ENCODE results near the gene ZPR1. TPM values are rescaled to one million over a fixed set of nuclear protein-coding genes. Genes with fewer than 3 reads are reported as not detected.

Gene ZPR1
- total and polyA plus RNA-seq, 2 of the 4 experiments (the other 2 are of a cell fraction) = 40.8 to 52.0 TPM

GRCh38 chr11:116793772-116794097 is 5.9 kb upstream of the ZPR1 start:
- Histone ChIP-seq H2AK5ac (ENCODE audit: low read depth, low read length) (no peak overlapping the region; the same call in 1 of the 2 replicates), H4K20me1 (ENCODE audit: insufficient read depth, low read length) (no peaks in the 10 kb centered on the region), H3K4ac (ENCODE audit: low read depth, low read length) (no peak overlapping the region), H4K5ac (ENCODE audit: low read depth, low read length) (peak overlapping the region; percentile 9; the same call in 1 of the 2 replicates), H3K56ac (ENCODE audit: extremely low read depth, insufficient read depth, low read length) (no peak overlapping the region), H3K14ac (replicated peaks; ENCODE audit: low read depth, low read length) (no peak overlapping the region), H3K79me1 (ENCODE audit: low read depth in 1 of 2, low read length in 2 of 2) (peaks cover 0 to under 1% of the 10 kb centered on the region in 2 experiments; a peak in 1 of 4 replicates), H3K4me1 (ENCODE audit: control insufficient read depth, insufficient read depth, low read length) (peaks cover 2% of the 10 kb centered on the region), H3K9me3 (ENCODE audit: control insufficient read depth, insufficient read depth, low read length) (no peaks in the 10 kb centered on the region), H2BK120ac (ENCODE audit: low read depth, low read length) (no peak overlapping the region), H3K18ac (ENCODE audit: low read depth, low read length) (no peak overlapping the region), H3K4me3 (ENCODE audit: insufficient read depth, low read depth, low read length) (no peak overlapping the region), H3K23ac (ENCODE audit: low read depth, low read length) (no peak overlapping the region), H2AK9ac (replicated peaks; ENCODE audit: low read depth, low read length, poor library complexity) (no peak overlapping the region), H3K36me3 (ENCODE audit: control insufficient read depth, insufficient read depth, low read length) (no peaks in the 10 kb centered on the region), H3K9me1 (ENCODE audit: insufficient read depth, low read length) (peaks cover 3% of the 10 kb centered on the region), H2BK5ac (ENCODE audit: low read depth, low read length, poor library complexity, severe bottlenecking) (no peak overlapping the region), H3K4me2 (ENCODE audit: low read depth, low read length) (no peak overlapping the region), H2BK15ac (ENCODE audit: low read depth, low read length) (no peak overlapping the region; the same call in 2 of the 3 replicates), H4K8ac (ENCODE audit: low read depth in 2 of 2, low read length in 2 of 2) (peak overlapping the region in 1 of 2 experiments; percentile 82; a peak in 2 of 4 replicates), H2BK20ac (ENCODE audit: low read depth, low read length) (no peak overlapping the region), H4K91ac (ENCODE audit: insufficient read depth, low read depth, low read length) (peak overlapping the region; percentile 13; the same call in 1 of the 2 replicates), H3K9ac (ENCODE audit: low read depth, low read length) (no peak overlapping the region), H3K27me3 (ENCODE audit: control insufficient read depth, insufficient read depth, low read length) (no peaks in the 10 kb centered on the region), H2AFZ (replicated peaks; ENCODE audit: low read length, poor library complexity) (peak overlapping the region; percentile 85), H3K27ac (ENCODE audit: insufficient read depth, low read length) (no peak overlapping the region)
- WGBS, 2 experiments (ENCODE audit: extremely low coverage in 2 of 2, insufficient read length in 1 of 2) = 100% methylated on average over 1 of the region's 1 CpG; no CpG with 5 or more reads in 1 of the 2 experiments
- no TSS peak for BruUV-seq (replicated peaks)
- CTCF ChIA-PET = interaction anchor here (0.9 to 1.7 kb wide), 2 partner anchors 42 to 313 kb away, joined by 3 to 6 read pairs; no protein-coding TSS in a partner anchor
- no peak for TF ChIP-seq RFX5 (IDR thresholded peaks at IDR 0.05; ENCODE audit: low read depth, low read length)
- TF ChIP-seq RAD21 (IDR thresholded peaks at IDR 0.05; ENCODE audit: low read length) = no peak
- no peak for TF ChIP-seq CTCF (conservative IDR thresholded peaks at IDR 0.05; ENCODE audit: low read depth, low read length)
- TF ChIP-seq SMC3 (IDR thresholded peaks at IDR 0.05; ENCODE audit: low read depth, low read length) = no peak
- no peak for TF ChIP-seq CEBPB (IDR thresholded peaks at IDR 0.05; ENCODE audit: low read depth, low read length)
- TF ChIP-seq RCOR1 (IDR thresholded peaks at IDR 0.05; ENCODE audit: insufficient replicate concordance, low read length) = no peak
- no peak for TF ChIP-seq BHLHE40 (IDR thresholded peaks at IDR 0.05; ENCODE audit: low read depth, low read length)
- TF ChIP-seq CHD1 (IDR thresholded peaks at IDR 0.05; ENCODE audit: low read depth, low read length) = no peak
- TF ChIP-seq NFE2L2 (IDR thresholded peaks at IDR 0.05; ENCODE audit: low read depth, low read length) = no peak
- TF ChIP-seq MAZ (IDR thresholded peaks at IDR 0.05; ENCODE audit: borderline replicate concordance, low read depth, low read length) = no peak
- no peak for TF ChIP-seq MXI1 (IDR thresholded peaks at IDR 0.05; ENCODE audit: borderline replicate concordance, low read depth, low read length)
- DNase-seq (peak; percentile 16), ATAC-seq (ENCODE audit: low read depth) (0 out of 2 replicates have a peak, but pooled peaks have one; percentile 13)
- in situ Hi-C loops (cut with MboI; ENCODE audit: low sequenced_read_pairs) = loop anchor here (5.0 kb wide), 1 partner anchor 309 kb away; no protein-coding TSS in a partner anchor
- intact Hi-C loops (cut with micrococcal nuclease) = loop anchor here (1.0 to 5.0 kb wide), 2 partner anchors 79 to 433 kb away; no protein-coding TSS in a partner anchor
- POLR2A ChIA-PET (ENCODE audit: unreplicated experiment) = no interaction called here
- dilution Hi-C loops (cut with HindIII; ENCODE audit: low sequenced_read_pairs, unreplicated experiment) = no loop called here
